Left ventricle myocardium superior (tissue), 1 donor: Measurements from ENCODE around the gene TMC5. TPM values are rescaled to one million over a fixed set of nuclear protein-coding genes. Genes with fewer than 3 reads are reported as not detected.
"Not testable (repeated sequence)": the region's sequence is repeated elsewhere in the genome, so short reads cannot be mapped to it uniquely, and the experiment has no call there.

Source experiments
- ATAC-seq: fragments of 200-7000 bp; cut with Tn5 transposase; one replicate; pipeline ENCODE4 v1.9.1; 2020; ENCODE audit warnings: mild to moderate bottlenecking, moderate library complexity
- DNase-seq: peaks from one replicate; pipeline ENCODE4 v3.0.0-alpha.2; 2020
- intact Hi-C: fragments of 100-400 bp; cut with micrococcal nuclease; formaldehyde crosslinking; loops from one replicate; pipeline ENCODE4 v1.11.0; 2022
- total RNA-seq: library from RNA; stranded (reverse); fragmentation: NEBNext Ultra II Directional; extraction: Animal tissue kit (Norgen Biotek cat#: 25700); gene quantifications from one replicate; pipeline ENCODE4 v1.2.1, GENCODE V29; 2021
- donor health status: DM: no; HTN: yes; CAD: no; lungs with severe emphysema.

The TMC5 gene
- total RNA-seq, 1 donor from 2014 or later: not detected

GRCh38 chr16:19523559-19524355 lies 106.1 kb downstream of the TMC5 start, which contains the start of gene CCP110:
Gene CCP110 (plus strand): TSS chr16:19523942. CDS start chr16:19527882, 3,940 bp downstream.
- DNase-seq (peak; percentile 98), ATAC-seq (peak; percentile 90)
- intact Hi-C loops: no loop called here

GRCh38 chr16:19524356-19524615 lies 106.6 kb downstream of the TMC5 start:
- DNase-seq (no peak), ATAC-seq (peak; percentile 1)
- intact Hi-C loops: no loop called here

- ATAC-seq: no peak
- intact Hi-C loops: no loop called here
- DNase-seq: no peak
Observed at GRCh38 chr16:19524616-19525384, 107.1 kb downstream of the TMC5 start.

GRCh38 chr16:19525385-19525723 lies 107.7 kb downstream of the TMC5 start:
- intact Hi-C loops: no loop called here
- ATAC-seq: no peak
- DNase-seq: no peak

- intact Hi-C loops: no loop called here
- DNase-seq (no peak), ATAC-seq (no peak)
Observed at GRCh38 chr16:19527161-19527560, 109.5 kb downstream of the TMC5 start.

GRCh38 chr16:19528666-19529065 lies 111.0 kb downstream of the TMC5 start:
- intact Hi-C loops: no loop called here
- ATAC-seq (no peak), DNase-seq (no peak)

DNA sequence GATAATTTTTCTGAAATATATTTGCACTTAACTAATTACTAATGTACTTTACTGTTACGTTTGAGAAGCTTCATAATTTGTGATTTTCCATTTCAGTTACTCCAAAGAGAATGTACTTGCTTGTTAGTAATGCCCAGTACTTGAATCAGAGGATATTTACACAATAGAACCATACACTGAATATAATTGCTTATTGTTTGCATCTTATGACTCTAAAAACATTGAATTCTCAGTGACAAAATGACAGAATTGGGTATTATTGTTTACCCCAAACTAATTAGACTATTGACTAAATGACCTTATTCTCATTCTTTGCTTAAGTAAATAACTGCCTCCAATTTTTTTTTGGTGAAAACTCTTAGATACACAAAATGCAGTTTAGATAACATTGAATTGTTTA lies 114.9 kb downstream of the TMC5 start:
- intact Hi-C loops: no loop called here
- no peak for ATAC-seq
- DNase-seq: no peak

GRCh38 chr16:19540241-19540970 lies 122.7 kb downstream of the TMC5 start:
- intact Hi-C loops: no loop called here
- DNase-seq (no peak), ATAC-seq (no peak)

- ATAC-seq: no peak
- no peak for DNase-seq
- intact Hi-C loops: no loop called here
Observed at GRCh38 chr16:19542138-19542821, 124.6 kb downstream of the TMC5 start.

DNA sequence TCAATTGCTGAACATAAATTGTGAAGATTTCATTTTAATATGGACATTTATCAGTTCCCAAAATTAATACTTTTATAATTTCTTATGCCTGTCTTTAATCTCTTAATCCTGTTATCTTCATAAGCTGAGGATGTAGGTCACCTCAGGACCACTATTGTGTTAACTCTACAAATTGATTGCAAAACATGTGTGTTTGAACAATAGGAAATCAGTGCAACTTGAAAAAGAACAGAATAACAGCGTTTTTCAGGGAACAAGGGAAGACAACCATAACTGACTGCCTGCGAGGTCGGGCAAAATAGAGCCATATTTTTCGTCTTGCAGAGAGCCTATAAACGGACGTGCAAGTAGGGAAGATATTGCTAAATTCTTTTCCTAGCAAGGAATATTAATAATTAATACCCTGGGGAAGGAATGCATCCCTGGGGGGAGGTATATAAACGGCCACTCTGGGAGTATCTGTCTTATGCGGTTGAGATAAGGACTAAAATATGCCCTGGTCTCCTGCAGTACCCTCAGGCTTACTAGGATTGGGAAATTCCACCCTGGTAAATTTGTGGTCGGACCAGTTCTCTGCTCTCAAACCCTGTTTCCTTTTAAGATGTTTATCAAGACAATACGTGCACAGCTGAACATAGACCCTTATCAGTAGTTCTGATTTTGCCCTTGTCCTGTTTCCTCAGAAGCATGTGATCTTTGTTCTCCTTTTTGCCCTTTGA lies 125.8 kb downstream of the TMC5 start:
- DNase-seq, intact Hi-C loops, ATAC-seq: not testable (repeated sequence)

- no peak for DNase-seq
- ATAC-seq: no peak
- intact Hi-C loops: no loop called here
Observed at GRCh38 chr16:19548144-19548543, 130.5 kb downstream of the TMC5 start.

Other genes with a start within 250 kb of the TMC5 start
- 0.64 TPM for gene SYT17, start 249.6 kb upstream of the TMC5 start, total RNA-seq
- gene CLEC19A, start 132.2 kb upstream of the TMC5 start, total RNA-seq: not detected
- gene GDE1, start 104.2 kb downstream of the TMC5 start, total RNA-seq: 110 TPM
- 9.2 TPM for gene CCP110, start 106.1 kb downstream of the TMC5 start, total RNA-seq
- 22.4 TPM for gene VPS35L, start 137.8 kb downstream of the TMC5 start, total RNA-seq